SJSA1 (cell line): ENCODE data around the gene TRIP13. TPM values are rescaled to one million over a fixed set of nuclear protein-coding genes. Genes with fewer than 3 reads are reported as not detected.

Source experiments
- DNase-seq, 2 experiments: peaks; one replicate each; pipeline ENCODE4 v3.0.0-alpha.2; 2015 to 2020; ENCODE audit warnings: low spot score in 2 of 2, low read depth in 1 of 2
- H3K27ac ChIP-seq: fragments of 250-450 bp; sonication (Bioruptor Pico); 2 replicates; pipeline ENCODE4 v1.5.1; 2020; ENCODE audit warnings: mild to moderate bottlenecking, moderate library complexity
- H3K27me3 ChIP-seq: fragments of 250-450 bp; sonication (Bioruptor Pico); replicated peaks from 2 replicates; pipeline ENCODE4 v1.5.1; 2020; ENCODE audit warnings: mild to moderate bottlenecking, moderate library complexity
- H3K36me3 ChIP-seq: fragments of 250-450 bp; sonication (Bioruptor Pico); 2 replicates; pipeline ENCODE4 v1.5.1; 2020; ENCODE audit warnings: mild to moderate bottlenecking
- H3K4me1 ChIP-seq: fragments of 250-450 bp; sonication (Bioruptor Pico); replicated peaks from 2 replicates; pipeline ENCODE4 v1.6.1; 2021; ENCODE audit warnings: mild to moderate bottlenecking
- H3K4me3 ChIP-seq: fragments of 250-450 bp; sonication (Bioruptor Pico); 2 replicates; pipeline ENCODE4 v1.5.1; 2020; ENCODE audit warnings: mild to moderate bottlenecking
- H3K9me3 ChIP-seq: fragments of 250-450 bp; sonication (Bioruptor Pico); replicated peaks from 2 replicates; pipeline ENCODE4 v1.5.1; 2020; ENCODE audit warnings: mild to moderate bottlenecking
- total RNA-seq: library from RNA; depleted of rRNA; stranded (reverse); fragments of >200 nt; shearing (Covaris generic); gene quantifications from 2 replicates; pipeline ENCODE4 v1.2.3, GENCODE V29; 2014

Gene TRIP13
- total RNA-seq, 1 experiment from 2014 or later, result 108 TPM

DNA sequence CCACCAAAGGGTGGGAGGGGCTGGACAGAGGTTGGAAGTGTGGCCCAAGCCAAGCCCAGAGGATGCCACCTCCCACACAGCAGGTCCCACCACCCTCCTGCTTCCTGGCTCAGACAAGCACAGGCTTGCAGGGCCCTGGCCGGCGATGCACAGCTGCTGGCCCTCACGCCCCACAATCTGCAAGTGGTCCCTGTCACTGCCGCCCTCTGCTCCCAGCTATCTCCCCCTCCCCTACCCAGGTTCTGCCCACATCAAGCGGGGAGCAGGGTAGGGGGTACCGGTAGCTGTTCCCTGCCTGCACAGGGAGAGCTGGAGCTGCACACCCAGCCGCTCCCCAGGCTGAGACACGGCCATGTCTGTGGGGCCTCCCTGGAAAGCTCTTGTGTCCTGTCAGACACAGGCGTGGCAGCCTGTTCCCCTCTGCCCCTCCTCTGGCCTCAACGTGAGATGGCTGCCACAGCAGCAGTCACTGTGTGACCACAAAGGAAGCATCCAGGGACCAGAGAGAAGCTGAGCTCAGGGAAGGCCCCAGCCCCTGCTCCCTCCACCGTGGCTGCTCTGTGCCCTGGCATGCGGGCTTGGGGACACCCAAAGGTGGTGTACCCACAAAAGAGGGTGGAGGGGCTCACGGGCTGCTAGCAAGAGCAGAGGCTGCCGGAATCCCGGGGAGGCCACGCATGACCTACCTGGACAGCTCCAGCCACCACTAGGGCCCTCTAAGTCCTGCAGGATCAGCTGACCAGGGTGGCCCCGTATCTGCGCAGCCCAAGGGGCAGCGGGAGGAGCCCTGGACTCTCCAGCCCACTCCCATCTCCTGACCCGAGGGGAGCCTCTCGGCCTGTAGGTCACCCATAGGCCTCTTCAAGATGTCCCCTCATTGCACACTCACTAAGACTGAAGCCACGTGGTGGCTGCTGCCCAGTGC is 31.0 kb upstream of the TRIP13 start:
- no peaks in the 10 kb centered on the region for H3K27me3 ChIP-seq
- H3K4me1 ChIP-seq, result no peaks in the 10 kb centered on the region
- H3K27ac ChIP-seq, result no peak overlapping the region
- peaks cover 61% of the 10 kb centered on the region for H3K36me3 ChIP-seq
- DNase-seq, result no peak
- no peaks in the 10 kb centered on the region for H3K9me3 ChIP-seq
- H3K4me3 ChIP-seq, result no peak overlapping the region

DNA sequence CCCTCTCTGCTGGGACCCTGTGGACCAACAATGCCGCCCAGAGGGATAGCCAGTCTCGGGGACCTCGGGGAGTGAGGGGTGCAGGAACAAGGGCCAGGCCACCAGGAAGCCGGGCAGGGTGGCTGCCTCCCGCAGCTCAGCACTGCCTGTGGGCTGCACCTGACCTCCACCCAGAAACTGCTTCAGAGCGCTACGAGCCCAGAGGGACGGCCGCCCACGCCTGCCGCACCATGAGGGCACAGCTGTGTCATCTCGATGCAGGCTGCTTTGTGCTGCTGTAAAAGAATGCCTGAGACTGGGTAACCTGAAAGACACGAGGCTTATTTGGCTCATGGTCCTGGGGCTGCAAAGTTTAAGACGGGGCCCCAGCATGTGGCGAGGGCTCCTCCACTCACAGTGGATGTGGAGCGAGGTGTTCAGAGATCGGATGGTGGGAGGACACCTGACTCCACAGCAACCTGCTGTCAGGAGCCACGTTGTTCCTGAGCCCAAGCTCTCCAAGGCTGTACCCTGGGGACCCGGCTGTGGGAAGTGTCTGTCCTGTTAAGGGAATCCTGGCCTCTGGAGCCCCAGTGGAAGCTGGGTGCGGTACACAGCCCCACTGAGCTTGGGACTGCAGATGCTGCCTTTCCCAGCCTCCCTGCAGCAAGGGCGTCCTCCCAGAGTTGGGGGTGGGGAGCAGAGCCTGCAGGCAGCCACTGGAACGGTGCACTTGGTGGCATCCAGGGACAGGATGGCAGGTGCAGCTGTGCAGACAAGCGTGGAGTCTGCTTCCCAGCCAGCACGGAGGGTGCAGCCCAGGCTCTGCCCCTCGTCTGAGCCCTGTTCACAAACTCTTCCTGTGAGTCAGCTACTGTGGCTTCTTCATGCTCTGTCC is 30.1 kb upstream of the TRIP13 start:
- H3K9me3 ChIP-seq, result no peaks in the 10 kb centered on the region
- no peak overlapping the region for H3K4me3 ChIP-seq
- peaks cover 70% of the 10 kb centered on the region for H3K36me3 ChIP-seq
- H3K27me3 ChIP-seq, result no peaks in the 10 kb centered on the region
- no peak for DNase-seq
- no peaks in the 10 kb centered on the region for H3K4me1 ChIP-seq
- H3K27ac ChIP-seq, result no peak overlapping the region

DNA sequence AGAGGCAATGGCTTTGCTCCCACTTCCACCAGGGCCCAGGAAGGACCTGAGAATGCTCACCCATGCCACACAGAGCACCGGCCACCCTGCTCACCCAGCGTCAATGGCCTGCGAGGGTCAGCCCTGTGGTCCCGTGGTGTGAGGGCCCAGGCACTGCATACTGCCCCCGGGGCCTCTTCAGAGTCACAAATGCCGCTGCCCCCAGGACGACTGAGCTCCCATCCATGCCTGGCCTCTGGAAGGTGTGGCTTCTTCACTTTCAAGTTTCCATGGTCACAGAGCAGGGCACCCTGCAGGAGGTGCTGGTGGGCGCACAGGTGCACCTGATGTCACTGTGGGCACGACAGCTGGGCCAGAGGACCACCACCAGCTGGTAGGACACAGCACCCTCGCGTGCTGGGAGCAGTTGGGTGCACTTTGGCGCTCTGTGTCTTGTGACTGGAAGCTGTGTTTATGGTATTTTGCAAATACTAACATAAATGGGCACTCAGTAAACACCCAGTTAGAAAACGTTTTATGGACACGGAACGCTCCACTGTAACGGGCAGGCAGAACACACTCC is 29.4 kb upstream of the TRIP13 start:
- Histone ChIP-seq H3K9me3 (no peaks in the 10 kb centered on the region), H3K27ac (no peak overlapping the region), H3K36me3 (peaks cover 77% of the 10 kb centered on the region), H3K27me3 (no peaks in the 10 kb centered on the region), H3K4me3 (no peak overlapping the region), H3K4me1 (no peaks in the 10 kb centered on the region)
- DNase-seq, result no peak

DNA sequence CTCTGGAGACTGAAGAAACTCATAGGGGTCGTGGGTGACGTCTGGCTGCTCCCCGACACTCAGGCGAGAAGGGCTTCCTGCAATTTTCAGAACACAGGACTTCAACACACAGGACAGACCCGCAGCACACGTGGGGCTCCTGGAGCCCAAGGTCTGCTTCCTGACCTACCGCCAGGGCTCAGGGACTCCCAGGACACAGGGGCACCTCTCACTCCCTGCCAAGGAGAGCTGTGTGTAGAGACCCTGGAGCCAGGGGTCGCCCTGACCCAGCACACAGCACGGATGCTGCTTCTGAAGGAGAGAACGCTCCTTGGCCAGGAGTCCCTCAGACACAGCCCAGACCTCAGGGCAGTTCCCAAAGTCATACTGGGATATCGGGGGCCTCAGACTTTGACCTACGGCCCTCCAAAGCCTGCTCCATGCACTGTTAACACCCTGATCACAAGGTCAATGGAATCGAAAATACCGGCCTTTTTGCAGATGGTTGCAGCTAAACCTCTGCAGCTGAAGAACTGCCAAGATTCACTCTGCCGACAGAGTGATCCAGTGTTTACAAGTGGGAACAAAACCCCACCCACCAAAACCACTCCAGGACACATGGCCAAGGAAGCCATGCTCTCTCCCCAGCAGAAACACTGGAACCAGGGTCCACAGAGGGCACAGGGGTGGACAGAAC is 28.1 kb upstream of the TRIP13 start:
- H3K4me3 ChIP-seq, result no peak overlapping the region
- no peaks in the 10 kb centered on the region for H3K27me3 ChIP-seq
- peaks cover 87% of the 10 kb centered on the region for H3K36me3 ChIP-seq
- H3K4me1 ChIP-seq, result no peaks in the 10 kb centered on the region
- no peaks in the 10 kb centered on the region for H3K9me3 ChIP-seq
- H3K27ac ChIP-seq, result no peak overlapping the region
- no peak for DNase-seq

DNA sequence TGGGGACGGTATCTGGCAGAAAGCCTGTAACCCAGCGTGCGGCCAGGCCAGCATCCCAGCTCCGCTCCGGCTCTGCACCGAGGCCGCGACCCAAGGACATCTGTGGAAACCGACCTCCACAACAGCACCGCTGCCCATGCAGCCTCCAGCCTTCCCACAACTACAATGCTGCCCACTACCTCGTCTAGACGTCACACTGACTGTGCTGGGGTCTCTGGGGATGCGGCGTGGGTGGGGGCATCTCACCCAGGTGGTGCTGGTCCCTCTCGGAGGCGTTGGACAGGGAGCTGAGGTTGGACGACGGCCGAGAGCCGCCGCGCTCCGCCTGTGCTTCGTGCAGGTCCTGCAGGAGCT is 27.5 kb upstream of the TRIP13 start:
- no peaks in the 10 kb centered on the region for H3K4me1 ChIP-seq
- H3K9me3 ChIP-seq, result no peaks in the 10 kb centered on the region
- peaks cover 90% of the 10 kb centered on the region for H3K36me3 ChIP-seq
- no peak overlapping the region for H3K27ac ChIP-seq
- H3K27me3 ChIP-seq, result no peaks in the 10 kb centered on the region
- H3K4me3 ChIP-seq, result no peak overlapping the region
- DNase-seq, result no peak

DNA sequence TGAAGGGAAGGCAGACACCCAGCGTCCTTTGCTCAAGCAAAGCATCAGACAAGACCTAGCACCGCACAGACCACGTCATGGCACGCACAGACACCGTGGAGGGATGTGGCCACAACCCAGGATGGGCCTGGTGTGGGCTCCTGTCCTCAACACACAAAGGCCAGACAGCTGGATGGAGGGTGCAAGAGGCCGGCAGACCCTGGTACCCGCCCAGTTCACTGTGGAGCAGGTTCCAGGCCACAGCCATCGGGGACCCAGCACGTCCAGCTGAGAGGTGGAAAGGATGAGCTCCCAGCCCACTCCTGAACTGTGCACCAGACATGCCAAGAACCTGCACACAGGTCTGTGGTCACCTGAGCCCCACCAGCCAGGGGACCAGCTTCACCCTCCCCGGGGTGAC is 26.9 kb upstream of the TRIP13 start:
- H3K27ac ChIP-seq, result no peak overlapping the region
- no peak overlapping the region for H3K4me3 ChIP-seq
- peaks cover 97% of the 10 kb centered on the region for H3K36me3 ChIP-seq
- H3K9me3 ChIP-seq, result no peaks in the 10 kb centered on the region
- no peaks in the 10 kb centered on the region for H3K4me1 ChIP-seq
- H3K27me3 ChIP-seq, result no peaks in the 10 kb centered on the region
- DNase-seq, result no peak

DNA sequence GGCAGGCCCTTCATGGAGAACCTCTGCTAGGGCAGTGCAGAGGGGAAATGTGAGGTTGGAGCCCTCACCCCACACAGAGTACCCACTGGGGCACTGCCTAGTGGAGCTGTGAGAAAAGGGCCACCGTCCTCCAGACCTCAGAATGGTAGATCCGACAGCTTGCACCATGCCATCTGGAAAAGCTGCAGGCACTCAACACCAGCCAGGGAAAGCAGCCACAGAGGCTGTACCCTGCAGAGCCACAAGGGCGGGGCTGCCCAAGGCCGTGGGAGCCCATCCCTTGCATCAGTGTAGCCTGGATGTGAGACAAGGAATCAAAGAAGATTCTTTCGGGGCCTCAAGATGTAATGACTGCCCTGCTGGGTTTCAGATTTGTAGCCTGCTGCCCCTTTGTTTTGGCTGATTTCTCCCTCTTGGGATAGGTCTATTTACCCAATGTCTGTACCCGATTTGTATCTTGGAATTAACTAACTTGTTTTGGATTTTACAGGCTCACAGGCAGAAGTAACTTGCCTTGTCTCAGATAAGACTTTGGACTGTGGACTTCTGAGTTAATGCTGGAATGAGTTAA is 25.3 kb upstream of the TRIP13 start:
- peaks cover 100% of the 10 kb centered on the region for H3K36me3 ChIP-seq

DNA sequence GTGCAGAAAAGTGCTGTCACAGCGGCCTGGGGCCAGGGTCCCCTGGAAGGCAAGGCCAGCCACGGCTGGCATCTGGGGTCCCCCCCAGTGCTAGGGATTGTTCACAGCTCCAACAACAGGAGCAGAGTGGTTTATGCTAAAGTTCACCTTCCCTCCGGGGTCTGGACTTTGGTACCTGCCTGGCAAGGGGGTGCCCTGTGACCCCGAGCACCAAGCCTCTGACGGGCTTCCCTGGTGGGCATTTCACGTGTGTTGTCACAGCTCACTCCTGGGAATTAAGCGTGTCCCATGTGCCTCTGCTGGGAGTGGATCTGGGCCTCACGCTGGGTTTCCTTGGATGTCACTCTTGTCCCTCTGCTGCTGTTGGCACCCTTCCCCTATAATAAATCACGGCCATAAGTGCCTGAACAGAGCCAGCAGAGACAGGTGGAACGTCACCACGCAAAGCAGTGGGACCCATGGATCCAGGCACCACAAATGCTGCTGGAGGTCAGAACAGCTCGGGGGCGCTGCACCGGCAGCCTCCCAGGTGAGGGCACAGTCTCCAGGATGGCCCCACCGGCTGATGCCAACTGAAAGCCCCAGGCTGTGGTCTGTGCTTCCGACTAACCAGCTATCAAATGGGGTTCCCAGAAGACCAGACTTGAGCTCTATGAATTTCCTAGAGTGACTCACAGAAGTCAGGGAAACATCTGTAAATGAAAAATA is 24.1 kb upstream of the TRIP13 start:
- Histone ChIP-seq H3K27ac (no peak overlapping the region), H3K4me3 (no peak overlapping the region), H3K9me3 (no peaks in the 10 kb centered on the region), H3K27me3 (no peaks in the 10 kb centered on the region), H3K4me1 (no peaks in the 10 kb centered on the region), H3K36me3 (peaks cover 100% of the 10 kb centered on the region)
- no peak for DNase-seq

More for the DNA sequence above, 25.3 kb upstream of the TRIP13 start:
- no peak overlapping the region for H3K4me3 ChIP-seq
- H3K27me3 ChIP-seq, result no peaks in the 10 kb centered on the region
- no peaks in the 10 kb centered on the region for H3K4me1 ChIP-seq
- no peak overlapping the region for H3K27ac ChIP-seq
- H3K9me3 ChIP-seq, result no peaks in the 10 kb centered on the region
- no peak for DNase-seq

DNA sequence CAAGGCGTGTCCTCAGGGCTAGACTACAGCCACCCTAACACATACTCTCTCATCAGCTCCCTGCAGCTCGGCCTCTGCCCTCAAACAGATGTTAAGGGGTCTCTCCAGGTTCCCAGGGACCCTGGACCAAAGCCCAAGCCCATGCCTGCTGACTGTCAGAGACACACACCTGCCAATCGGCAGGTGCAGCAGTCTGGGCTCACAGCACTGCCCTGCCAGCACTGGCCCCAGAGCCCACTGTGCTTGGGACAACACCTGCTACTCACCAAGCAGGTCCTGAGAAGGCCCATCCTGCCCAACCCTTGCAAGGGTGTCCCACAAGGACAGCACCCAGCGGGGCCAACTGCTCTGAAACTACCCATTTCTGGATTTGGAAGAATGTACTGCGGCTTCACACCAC is 21.7 kb upstream of the TRIP13 start:
- no peak overlapping the region for H3K27ac ChIP-seq
- no peak overlapping the region for H3K4me3 ChIP-seq
- DNase-seq, result no peak
- no peaks in the 10 kb centered on the region for H3K9me3 ChIP-seq
- no peaks in the 10 kb centered on the region for H3K4me1 ChIP-seq
- peaks cover 100% of the 10 kb centered on the region for H3K36me3 ChIP-seq
- H3K27me3 ChIP-seq, result no peaks in the 10 kb centered on the region

DNA sequence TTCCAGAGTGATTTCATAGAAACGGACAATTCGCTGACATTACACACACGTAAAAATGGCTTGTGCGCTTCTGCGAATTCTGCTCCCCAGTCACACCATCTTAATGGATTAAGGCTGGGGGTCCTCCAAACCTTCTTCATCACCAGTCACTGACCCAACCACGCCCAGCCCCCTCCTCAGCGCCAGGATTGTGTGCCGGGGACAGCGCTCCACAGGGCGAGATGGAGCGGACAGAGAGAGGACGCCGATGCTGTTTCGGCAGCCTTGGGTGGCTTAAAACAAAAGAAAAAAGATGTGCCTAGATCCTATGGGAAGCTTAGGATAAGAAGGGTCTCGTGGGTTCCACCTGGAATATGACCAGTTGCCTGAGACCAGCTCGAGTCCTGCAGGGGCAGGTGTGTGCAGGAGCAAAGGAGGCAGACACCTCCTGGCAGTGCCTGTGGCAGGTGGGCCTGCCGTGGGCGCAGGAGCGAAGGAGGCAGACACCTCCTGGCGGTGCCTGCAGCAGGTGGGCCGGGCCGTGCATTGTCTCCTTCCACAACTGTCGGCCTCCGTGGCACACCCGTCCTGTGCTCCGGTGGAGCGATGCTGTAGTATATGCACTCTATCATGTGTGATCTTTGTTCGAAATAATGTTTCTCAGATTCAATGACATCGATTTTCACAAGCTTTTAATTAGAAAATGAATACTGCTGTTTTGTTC is 20.9 kb upstream of the TRIP13 start:
- H3K27ac ChIP-seq, result no peak overlapping the region
- no peaks in the 10 kb centered on the region for H3K27me3 ChIP-seq
- H3K4me1 ChIP-seq, result no peaks in the 10 kb centered on the region
- DNase-seq, result no peak
- no peak overlapping the region for H3K4me3 ChIP-seq
- H3K9me3 ChIP-seq, result no peaks in the 10 kb centered on the region
- peaks cover 100% of the 10 kb centered on the region for H3K36me3 ChIP-seq

DNA sequence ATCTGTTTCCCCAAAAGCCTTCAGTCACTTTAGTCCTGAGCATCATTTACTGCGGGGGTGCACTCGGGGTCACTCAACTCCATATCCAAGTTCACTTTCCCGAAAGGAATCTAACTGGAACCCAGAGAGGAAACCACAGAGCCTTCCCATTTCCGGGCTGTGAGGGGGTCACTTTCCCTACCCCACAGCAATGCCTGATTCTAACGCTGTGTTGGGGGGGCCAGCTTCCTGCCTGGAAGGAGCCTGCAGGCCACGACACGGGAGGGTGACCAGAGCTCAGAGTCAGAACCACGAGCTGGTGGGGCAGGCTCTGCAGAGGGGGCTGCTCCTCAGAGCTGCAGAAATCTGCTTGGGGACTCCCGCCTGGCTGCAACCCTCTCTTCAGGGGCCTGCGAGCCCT is 20.4 kb upstream of the TRIP13 start:
- H3K27me3 ChIP-seq, result no peaks in the 10 kb centered on the region
- H3K36me3 ChIP-seq, result peaks cover 100% of the 10 kb centered on the region
- H3K27ac ChIP-seq, result no peak overlapping the region
- H3K4me1 ChIP-seq, result no peaks in the 10 kb centered on the region
- no peaks in the 10 kb centered on the region for H3K9me3 ChIP-seq
- no peak for DNase-seq
- no peak overlapping the region for H3K4me3 ChIP-seq

DNA sequence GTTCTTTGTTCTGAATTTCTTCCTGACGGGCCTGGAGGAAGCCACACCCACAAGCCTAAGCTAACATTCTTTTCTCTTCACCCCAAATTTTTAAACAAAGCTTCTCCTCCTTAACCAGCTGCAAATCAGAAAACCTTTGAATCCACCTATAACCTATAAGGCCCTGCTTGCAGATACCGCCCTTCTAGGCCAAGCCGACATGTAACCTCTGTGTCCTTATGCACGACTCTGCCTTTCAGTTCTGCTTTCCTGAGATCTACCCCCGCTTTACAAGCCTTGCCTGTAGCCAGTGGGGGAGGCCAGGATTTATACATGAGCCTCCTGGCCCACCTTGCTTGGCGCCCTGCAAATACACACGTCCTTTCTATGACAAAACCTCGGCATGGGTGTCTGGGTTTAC is 19.4 kb upstream of the TRIP13 start:
- Histone ChIP-seq H3K4me1 (no peaks in the 10 kb centered on the region), H3K9me3 (no peaks in the 10 kb centered on the region), H3K27me3 (no peaks in the 10 kb centered on the region), H3K4me3 (no peak overlapping the region), H3K36me3 (peaks cover 100% of the 10 kb centered on the region), H3K27ac (no peak overlapping the region)
- DNase-seq, result no peak
